WERI-Rb-1 (cell line): ENCODE results near the gene CENPP.
A peak's percentile ranks its signal among the peaks of the same experiment; 100 is the strongest.

Experiments used
- DNase-seq: peaks from one replicate; pipeline ENCODE4 v3.0.0-alpha.2; 2020
- H3K27ac ChIP-seq: fragments of 250-450 bp; sonication (Bioruptor Pico); 2 replicates; pipeline ENCODE4 v1.5.1; 2020; ENCODE audit warnings: mild to moderate bottlenecking, moderate library complexity
- H3K27me3 ChIP-seq: fragments of 250-450 bp; sonication (Bioruptor Pico); 2 replicates; pipeline ENCODE4 v1.5.1; 2021; ENCODE audit warnings: mild to moderate bottlenecking, low read depth, moderate library complexity; ENCODE audit not compliant: insufficient read depth, severe bottlenecking
- H3K36me3 ChIP-seq: fragments of 250-450 bp; sonication (Bioruptor Pico); 2 replicates; pipeline ENCODE4 v1.5.1; 2020; ENCODE audit warnings: mild to moderate bottlenecking, moderate library complexity
- H3K4me3 ChIP-seq: 2 replicates; pipeline ENCODE4 v1.5.1; 2011; ENCODE audit warnings: low read depth, mild to moderate bottlenecking, control low read depth, low read length
- H3K9me3 ChIP-seq: fragments of 250-450 bp; sonication (Bioruptor Pico); 2 replicates; pipeline ENCODE4 v1.5.1; 2021; ENCODE audit warnings: mild to moderate bottlenecking, moderate library complexity; ENCODE audit not compliant: severe bottlenecking
- TF ChIP-seq, protein P1 (sequence below): IDR thresholded peaks from 2 replicates; pipeline ENCODE4 v1.5.1; 2011; ENCODE audit warnings: low read depth, mild to moderate bottlenecking, control low read depth, inconsistent platforms, low read length

CENPP gene

DNA sequence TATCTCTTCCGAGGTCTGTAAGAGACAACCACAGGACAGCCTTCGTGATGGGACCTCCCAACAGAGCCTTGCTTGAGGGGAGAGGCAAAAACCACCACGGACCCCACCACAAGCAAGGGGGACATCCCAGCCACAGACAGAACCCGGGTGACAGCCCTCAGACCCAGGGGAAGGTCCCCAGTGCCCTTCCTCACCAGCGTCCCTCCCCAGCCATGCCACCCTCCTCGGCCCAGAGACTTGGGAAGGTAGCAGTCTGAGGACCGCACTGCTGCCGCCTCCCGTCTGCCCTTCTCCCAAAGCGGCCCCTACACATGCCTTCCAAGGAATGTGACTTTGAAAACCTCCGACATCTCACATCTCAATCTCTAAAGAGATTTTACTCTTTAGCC, 330.8 kb downstream of the CENPP start:
- DNase-seq, result no peak
- H3K27me3 ChIP-seq, result no peaks in the 10 kb centered on the region
- H3K4me3 ChIP-seq, result no peak overlapping the region
- no peaks in the 10 kb centered on the region for H3K9me3 ChIP-seq
- peaks cover 22% of the 10 kb centered on the region for H3K36me3 ChIP-seq
- TF ChIP-seq, protein P1, sequence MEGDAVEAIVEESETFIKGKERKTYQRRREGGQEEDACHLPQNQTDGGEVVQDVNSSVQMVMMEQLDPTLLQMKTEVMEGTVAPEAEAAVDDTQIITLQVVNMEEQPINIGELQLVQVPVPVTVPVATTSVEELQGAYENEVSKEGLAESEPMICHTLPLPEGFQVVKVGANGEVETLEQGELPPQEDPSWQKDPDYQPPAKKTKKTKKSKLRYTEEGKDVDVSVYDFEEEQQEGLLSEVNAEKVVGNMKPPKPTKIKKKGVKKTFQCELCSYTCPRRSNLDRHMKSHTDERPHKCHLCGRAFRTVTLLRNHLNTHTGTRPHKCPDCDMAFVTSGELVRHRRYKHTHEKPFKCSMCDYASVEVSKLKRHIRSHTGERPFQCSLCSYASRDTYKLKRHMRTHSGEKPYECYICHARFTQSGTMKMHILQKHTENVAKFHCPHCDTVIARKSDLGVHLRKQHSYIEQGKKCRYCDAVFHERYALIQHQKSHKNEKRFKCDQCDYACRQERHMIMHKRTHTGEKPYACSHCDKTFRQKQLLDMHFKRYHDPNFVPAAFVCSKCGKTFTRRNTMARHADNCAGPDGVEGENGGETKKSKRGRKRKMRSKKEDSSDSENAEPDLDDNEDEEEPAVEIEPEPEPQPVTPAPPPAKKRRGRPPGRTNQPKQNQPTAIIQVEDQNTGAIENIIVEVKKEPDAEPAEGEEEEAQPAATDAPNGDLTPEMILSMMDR, result no peak
- H3K27ac ChIP-seq, result no peak overlapping the region

DNA sequence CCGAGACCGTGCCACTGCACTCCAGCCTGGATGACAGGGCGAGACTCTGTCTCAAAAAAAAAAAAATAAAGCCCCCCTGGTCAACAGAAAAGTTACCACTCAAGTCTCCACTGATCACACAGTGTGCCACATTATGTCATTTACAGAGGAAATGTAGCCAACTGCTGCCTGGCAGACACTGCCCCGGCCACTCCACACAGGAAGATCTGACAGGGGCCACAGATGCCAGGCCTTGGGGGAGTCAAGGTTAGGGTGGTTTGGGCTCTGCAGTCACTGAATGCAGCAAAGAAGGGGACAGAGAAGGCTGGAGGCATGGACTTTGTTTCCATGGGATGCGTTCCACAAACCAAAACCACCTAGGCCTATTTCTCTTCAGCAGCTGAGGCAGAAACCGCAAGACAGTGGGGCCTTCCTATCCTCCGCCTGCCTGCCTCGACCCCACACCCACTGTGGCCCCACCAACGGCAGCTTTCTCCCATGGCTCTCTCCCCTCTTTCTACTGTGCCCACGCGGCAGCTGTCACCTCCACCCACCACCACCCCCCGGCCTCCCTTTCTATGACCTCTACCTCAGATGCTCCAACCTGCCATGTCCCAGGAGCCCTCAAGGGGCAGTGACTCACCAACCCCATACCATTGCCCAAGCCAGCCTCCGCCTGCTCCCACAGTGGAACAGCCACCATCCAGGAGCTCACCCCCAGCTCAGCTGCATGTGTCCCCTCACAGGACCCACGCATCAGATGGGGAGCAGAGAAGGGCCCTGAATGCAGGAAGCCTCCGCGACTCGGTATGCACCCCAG, 331.7 kb downstream of the CENPP start:
- TF ChIP-seq, protein P1, result peak; percentile 12; the same call in 1 of the 2 replicates
- Histone ChIP-seq H3K27me3 (no peaks in the 10 kb centered on the region), H3K36me3 (peaks cover 18% of the 10 kb centered on the region), H3K9me3 (no peaks in the 10 kb centered on the region), H3K27ac (no peak overlapping the region), H3K4me3 (no peak overlapping the region)
- DNase-seq, result peak; percentile 15

DNA sequence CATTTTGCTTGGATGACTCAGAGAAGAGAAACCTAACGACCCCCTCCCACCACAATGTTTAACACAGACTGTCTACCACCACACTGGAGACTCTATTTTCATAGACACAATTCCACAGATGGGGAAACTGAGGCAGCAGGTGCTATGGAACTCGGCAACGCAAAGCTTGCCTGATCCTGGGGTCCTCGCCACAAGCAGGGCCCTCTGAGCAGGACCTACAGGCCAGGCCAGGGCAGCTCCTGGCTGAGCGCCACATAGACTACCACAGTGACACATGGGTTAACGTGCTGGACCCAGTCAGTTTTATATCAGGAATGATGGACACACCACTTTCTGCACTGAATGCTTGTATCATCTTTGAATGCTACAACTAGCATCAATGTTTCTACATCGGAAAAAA, 332.4 kb downstream of the CENPP start:
- no peaks in the 10 kb centered on the region for H3K27me3 ChIP-seq
- H3K9me3 ChIP-seq, result no peaks in the 10 kb centered on the region
- H3K27ac ChIP-seq, result no peak overlapping the region
- H3K4me3 ChIP-seq, result no peak overlapping the region
- TF ChIP-seq, protein P1, result no peak
- H3K36me3 ChIP-seq, result peaks cover 18% of the 10 kb centered on the region
- no peak for DNase-seq

DNA sequence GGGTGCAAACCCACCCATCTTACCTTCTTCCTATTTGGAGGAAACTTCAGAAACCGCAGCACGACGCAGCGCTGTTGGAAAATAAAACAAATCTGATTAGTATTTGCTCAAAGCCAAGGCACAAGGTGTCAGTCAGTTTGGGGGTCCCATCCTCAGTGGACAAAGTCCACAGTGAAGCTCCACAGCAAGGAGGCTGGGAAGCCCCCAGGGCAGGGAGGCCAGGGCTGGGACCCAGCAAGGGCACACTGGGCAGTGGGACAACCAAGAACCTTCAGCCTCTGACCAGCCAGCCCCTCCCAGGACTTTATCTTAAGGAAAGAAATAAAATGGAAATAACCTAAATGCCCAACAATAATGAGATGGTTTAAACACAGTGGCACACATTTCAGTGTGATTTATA, 332.9 kb downstream of the CENPP start:
- H3K9me3 ChIP-seq, result no peaks in the 10 kb centered on the region
- no peak for DNase-seq
- TF ChIP-seq, protein P1, result no peak
- H3K4me3 ChIP-seq, result no peak overlapping the region
- H3K27me3 ChIP-seq, result no peaks in the 10 kb centered on the region
- peaks cover 18% of the 10 kb centered on the region for H3K36me3 ChIP-seq
- no peak overlapping the region for H3K27ac ChIP-seq

DNA sequence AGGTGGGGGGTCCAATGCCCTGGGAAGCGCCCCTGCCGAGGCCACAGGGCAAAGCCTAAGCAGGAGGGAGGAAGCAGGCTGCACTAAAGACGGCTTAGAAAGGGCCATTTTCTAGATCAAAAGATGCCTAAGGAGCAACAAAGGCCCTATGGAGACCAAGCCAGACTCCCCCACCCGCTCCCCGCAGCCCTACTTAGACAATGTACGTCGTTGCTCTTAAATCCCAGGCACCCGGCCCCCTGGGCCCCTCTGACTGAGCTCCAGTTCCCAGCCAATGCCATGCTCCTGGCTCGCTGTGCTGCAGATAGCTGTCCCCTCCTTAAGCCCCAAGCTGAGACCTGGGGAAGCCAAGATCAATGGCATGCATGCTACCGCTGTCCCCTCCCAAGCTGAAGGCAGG, 333.8 kb downstream of the CENPP start:
- peaks cover 15% of the 10 kb centered on the region; the same call in 1 of the 2 replicates for H3K36me3 ChIP-seq
- peak; percentile 44 for DNase-seq
- TF ChIP-seq, protein P1, result no peak

DNA sequence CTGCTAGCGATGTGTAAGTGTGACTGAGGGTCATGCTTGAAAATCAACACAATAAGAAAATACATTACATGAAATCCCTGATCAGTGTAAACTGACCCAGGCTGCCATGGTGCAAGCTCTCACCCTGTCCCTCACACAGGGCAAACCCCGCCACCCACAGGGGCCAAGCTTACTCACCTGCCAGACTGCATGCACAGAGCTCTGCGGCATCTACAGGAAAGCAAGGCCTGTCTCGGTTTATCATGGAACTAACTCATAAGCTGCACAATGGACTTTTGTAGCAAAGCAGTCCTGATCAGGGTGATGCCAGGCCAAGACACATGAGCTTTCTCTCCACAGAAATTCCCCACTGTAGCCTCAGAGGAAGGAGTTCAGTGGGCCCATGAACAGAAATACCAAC, 334.5 kb downstream of the CENPP start:
- TF ChIP-seq, protein P1, result no peak
- H3K36me3 ChIP-seq, result peaks cover 12% of the 10 kb centered on the region; the same call in 1 of the 2 replicates
- no peaks in the 10 kb centered on the region for H3K27me3 ChIP-seq
- H3K9me3 ChIP-seq, result no peaks in the 10 kb centered on the region
- H3K4me3 ChIP-seq, result no peak overlapping the region
- no peak for DNase-seq
- H3K27ac ChIP-seq, result no peak overlapping the region

More for the DNA sequence above, 333.8 kb downstream of the CENPP start:
- Histone ChIP-seq H3K27ac (no peak overlapping the region), H3K27me3 (no peaks in the 10 kb centered on the region), H3K4me3 (no peak overlapping the region), H3K9me3 (no peaks in the 10 kb centered on the region)
